NCI-H1436 (cell line): ENCODE data around the gene KLLN.
"Not testable (repeated sequence)": the region's sequence is repeated elsewhere in the genome, so short reads cannot be mapped to it uniquely, and the experiment has no call there.

ENCODE experiments used
- DNase-seq: peaks from one replicate; lab custom pipeline; 2025; lab: John Stamatoyannopoulos, UW

KLLN gene

DNA sequence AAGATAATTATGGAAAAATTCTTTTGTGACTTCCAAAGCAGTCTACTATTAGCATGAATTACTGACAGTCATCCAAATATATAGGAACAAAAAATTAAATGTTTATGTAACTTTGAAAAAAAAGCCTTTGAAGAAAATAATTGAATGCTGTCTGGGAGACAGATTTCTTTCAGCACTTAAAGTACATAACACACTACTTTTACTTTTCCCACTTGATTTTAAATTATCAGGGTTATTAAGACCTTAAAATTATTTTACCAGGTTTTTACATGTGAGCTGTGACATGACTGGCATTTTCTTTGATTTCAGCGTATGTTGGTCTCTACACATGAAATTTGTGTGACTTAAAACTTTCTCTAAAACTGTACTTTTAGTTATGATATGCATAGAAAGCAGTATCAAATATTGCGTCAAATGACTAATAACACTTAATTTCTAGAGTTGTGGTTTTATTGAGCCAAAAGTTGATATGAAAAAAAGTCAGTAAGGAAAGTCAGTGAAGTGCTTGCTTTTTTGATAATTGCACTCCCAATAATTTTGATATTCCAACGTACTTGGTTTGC lies 3.2 kb upstream of the KLLN start:
- no peak for DNase-seq

- DNase-seq, result no peak
Measured at GRCh38 chr10:87865241-87865881, 2.0 kb upstream of the KLLN start.

DNA sequence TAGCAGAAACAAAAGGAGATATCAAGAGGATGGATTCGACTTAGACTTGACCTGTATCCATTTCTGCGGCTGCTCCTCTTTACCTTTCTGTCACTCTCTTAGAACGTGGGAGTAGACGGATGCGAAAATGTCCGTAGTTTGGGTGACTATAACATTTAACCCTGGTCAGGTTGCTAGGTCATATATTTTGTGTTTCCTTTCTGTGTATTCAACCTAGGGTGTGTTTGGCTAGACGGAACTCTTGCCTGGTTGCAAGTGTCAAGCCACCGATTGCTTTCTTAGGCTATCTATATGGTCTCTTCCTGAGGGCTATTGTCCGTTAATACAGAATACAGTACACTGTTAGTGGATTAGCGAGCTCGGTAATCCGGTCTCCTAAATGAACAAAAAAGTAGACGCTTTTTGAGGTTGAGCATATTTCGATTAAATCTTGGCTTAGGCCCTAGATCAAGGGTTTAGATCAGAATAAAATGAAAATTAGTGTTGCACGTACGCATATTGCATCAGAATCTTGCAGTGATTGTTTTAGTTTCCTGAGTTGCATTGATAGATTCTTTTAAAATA lies 1.2 kb upstream of the KLLN start:
- no peak for DNase-seq

DNA sequence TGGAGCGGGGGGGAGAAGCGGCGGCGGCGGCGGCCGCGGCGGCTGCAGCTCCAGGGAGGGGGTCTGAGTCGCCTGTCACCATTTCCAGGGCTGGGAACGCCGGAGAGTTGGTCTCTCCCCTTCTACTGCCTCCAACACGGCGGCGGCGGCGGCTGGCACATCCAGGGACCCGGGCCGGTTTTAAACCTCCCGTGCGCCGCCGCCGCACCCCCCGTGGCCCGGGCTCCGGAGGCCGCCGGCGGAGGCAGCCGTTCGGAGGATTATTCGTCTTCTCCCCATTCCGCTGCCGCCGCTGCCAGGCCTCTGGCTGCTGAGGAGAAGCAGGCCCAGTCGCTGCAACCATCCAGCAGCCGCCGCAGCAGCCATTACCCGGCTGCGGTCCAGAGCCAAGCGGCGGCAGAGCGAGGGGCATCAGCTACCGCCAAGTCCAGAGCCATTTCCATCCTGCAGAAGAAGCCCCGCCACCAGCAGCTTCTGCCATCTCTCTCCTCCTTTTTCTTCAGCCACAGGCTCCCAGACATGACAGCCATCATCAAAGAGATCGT lies 690 bp upstream of the KLLN start:
- not testable (repeated sequence) for DNase-seq

DNA sequence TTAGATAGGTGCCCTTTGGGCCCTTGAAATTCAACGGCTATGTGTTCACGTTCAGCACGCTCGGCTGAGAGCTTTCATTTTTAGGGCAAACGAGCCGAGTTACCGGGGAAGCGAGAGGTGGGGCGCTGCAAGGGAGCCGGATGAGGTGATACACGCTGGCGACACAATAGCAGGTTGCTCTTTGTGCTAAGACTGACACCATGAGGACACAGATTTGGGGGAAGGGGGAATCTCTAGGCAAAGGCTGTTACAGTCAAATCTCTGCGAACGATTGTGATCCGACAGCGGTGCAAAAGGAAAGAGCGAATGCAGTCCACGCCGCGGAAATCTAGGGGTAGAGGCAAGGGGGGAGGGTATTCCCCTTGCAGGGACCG lies 667 bp downstream of the KLLN start:
- DNase-seq, result peak; percentile 38

DNA sequence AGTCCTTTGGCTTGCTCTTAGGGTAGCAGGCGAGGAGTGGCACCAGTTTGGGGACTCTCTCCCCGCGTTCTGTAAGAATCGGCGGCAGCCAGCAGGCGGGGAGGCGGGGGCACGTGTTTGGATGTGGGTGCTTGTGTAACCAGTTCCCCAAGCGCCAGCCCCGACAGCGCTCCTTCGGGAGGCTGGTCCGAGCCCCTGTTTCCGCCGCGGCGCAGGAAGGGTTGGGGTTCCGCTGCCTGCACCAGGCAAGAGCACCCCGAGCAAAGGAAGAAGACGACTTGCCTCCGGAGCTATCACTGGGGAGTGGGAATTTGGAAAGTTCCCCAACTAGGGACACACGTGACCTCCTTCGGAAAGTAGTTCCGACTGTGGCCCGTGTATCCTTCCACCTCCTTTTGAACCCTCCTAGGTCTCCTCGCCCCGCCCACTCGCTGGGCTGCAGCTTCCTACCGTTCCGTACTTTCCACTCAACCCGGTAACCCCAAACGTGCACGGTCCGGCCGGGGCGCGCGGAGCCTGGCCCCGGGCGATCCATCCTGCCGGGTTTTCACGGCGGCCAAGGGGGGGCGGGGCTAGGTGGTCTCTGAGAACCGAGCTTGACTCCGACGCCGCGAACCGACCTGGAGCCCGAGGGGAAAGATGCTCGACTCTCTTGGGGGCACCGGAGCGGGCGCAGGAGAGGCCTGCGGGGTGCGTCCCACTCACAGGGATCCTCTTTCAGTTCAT lies 1.2 kb downstream of the KLLN start:
- DNase-seq, result peak; percentile 93

- no peak for DNase-seq
Measured at GRCh38 chr10:87861566-87861952, 1.8 kb downstream of the KLLN start.

GRCh38 chr10:87860816-87861403 lies 2.4 kb downstream of the KLLN start:
- DNase-seq, result no peak

- DNase-seq, result peak; percentile 2
Measured at GRCh38 chr10:87860156-87860795, 3.1 kb downstream of the KLLN start.

- DNase-seq, result not testable (repeated sequence)
Measured at GRCh38 chr10:87855665-87856064, 7.7 kb downstream of the KLLN start.

- DNase-seq, result not testable (repeated sequence)
Measured at GRCh38 chr10:87855247-87855646, 8.1 kb downstream of the KLLN start.

GRCh38 chr10:87852089-87852488 lies 11.2 kb downstream of the KLLN start:
- DNase-seq, result no peak

- DNase-seq, result peak; percentile 42
Measured at GRCh38 chr10:87850742-87851205, 12.6 kb downstream of the KLLN start.

DNA sequence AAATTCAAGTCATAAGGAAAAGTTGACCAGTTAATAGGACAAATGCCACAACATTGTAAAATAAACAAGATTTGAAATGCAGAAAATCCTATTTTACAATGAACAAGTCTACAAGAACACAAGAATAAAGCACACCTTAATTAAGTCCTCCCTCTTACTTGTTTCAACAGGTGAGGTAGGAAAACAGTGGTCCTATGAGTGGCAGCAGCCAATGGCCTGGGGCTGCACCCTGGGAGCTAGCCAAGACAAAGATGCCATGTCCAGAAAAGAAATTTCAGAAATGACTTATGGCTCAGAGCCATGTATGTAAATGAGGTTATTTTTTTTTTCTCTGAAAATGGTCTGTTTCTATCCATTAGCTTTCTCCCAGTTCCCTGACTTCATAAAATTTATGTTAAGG lies 14.3 kb downstream of the KLLN start:
- DNase-seq, result no peak

DNA sequence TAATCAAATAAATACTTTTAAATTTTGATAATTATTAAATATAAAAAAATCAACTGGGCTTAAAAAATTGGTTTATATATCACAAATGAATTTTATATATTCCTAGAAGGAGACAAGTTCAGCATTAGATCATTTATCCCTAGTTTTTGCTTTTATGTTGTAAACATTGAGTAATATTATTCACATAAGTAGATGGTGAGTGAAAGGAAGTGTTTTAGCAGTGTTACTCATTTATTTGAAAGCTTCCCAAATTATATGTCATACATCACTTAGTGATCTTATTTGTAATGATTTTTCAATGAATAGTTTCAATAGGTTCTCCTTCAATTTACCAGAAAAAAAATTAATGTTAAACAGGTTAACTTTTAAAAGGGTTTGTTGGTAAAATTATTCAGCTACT lies 15.8 kb downstream of the KLLN start:
- no peak for DNase-seq

DNA sequence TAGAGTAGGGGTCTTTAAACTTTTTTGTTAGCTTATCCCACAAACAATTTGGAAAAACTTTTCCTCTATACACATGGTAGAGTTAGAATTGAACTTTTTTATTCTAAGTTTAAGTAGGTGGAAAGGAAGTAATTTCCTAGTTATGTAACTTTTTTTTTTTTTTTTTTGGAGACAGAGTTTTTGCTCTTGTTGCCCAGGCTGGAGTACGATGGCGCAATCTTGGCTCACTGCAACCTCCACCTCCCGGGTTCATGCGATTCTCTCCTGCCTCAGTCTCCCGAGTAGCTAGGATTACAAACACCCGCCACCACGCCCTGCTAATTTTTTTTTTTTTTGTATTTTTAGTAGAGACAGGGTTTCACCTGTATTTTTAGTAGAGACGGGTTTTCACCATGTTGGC lies 16.6 kb downstream of the KLLN start:
- not testable (repeated sequence) for DNase-seq

DNA sequence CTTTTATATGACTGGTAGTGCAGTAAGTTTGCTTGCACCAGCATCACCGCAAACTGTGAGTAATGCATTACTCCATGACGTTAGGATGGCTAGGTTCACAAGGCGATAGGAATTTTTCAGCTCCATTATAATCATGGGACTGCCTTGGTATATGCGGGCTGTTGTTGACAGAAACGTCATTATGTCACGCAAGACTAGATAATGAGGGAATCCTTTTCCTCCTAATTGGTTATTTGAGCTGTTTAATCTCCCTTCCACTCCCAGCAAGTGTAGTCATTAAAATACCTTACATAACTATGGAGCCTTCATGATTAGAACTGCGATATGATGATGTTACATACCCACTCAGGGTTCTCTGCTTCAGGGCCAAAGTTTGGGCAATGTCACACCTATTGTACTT lies 17.3 kb downstream of the KLLN start:
- DNase-seq, result no peak

- DNase-seq, result no peak
Measured at GRCh38 chr10:87845624-87845998, 17.7 kb downstream of the KLLN start.

DNA sequence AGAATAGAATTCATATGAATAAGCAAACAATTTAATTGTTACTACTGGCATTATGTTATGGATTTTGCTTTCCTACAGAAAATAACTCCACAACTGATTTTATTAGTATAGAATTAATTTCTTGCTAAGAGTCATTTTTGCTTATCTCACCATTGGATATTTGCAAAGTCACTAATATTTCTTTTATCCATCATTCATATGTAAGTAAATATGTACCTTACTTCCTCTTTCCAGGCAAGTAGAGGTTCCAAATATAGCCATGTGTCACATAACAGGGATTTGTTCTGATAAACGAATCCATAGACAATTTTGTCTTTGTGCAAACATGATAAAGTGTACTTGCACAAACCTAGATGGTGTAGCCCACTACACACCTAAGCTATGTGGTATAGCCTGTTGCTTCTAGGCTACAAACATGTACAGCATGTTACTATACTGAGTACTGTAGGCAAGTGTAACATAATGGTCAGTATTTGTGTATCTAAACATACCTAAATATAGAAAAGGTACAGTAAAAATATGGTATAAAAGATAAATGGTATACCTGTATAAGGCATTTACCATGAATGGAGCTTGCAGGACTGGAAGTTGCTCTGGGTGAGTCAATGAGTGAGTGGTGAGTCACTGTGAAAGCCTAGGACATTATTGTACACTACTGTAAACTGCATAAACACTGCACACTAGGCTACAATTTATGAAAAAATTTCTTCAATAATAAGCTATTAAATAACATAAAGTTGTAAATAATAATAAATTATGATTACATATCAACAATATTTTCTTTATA lies 18.3 kb downstream of the KLLN start:
- no peak for DNase-seq

DNA sequence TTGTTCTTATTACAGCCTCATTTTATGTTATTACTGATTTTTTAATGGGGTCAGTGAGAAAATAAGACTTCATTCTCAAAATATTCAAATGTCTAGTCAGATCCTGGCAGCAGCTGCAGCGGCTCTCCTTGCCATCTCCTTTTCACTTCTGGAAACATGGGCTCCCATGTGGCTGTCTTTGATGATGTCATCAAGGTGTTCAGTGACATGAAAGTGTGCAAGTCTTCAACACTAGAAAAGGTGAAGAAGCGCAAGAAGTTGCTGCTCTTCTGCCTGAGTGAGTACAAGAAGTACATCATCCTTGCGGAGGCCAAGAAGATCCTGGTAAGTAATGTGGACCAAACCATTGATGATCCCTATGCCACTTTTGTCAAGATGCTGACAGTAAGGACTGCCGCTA lies 19.6 kb downstream of the KLLN start:
- DNase-seq, result no peak
